AG04450 (cell line): ENCODE results near the gene IGF2R. TPM values are rescaled to one million over a fixed set of nuclear protein-coding genes. Genes with fewer than 3 reads are reported as not detected.
"Not testable (repeated sequence)": the region's sequence is repeated elsewhere in the genome, so short reads cannot be mapped to it uniquely, and the experiment has no call there.

Experiments used
- CTCF ChIA-PET: fragments of 300-600, 350-600 bp; formaldehyde crosslinking; extraction: SDS; loops from one replicate; lab custom pipeline; 2022; ENCODE audit warnings: antibody characterized with exemption, inconsistent platforms; lab: Charles Lee
- POLR2A ChIA-PET: fragments of 350-600 bp; formaldehyde crosslinking; extraction: SDS; loops from one replicate; lab custom pipeline; 2021; ENCODE audit warnings: antibody characterized with exemption, inconsistent platforms; lab: Yijun Ruan, JAX
- DNase-seq: peaks from one replicate; pipeline ENCODE4 v3.0.0-alpha.2; 2011; ENCODE audit warnings: low read depth, low spot score
- H3K27ac ChIP-seq: one replicate; pipeline ENCODE4 v1.5.1; 2012; ENCODE audit warnings: low read depth, low read length, control low read depth
- H3K27me3 ChIP-seq: one replicate; pipeline ENCODE4 v1.6.0; 2012; ENCODE audit warnings: low read length; ENCODE audit not compliant: control insufficient read depth, insufficient read depth
- H3K4me3 ChIP-seq: 2 replicates; pipeline ENCODE4 v1.5.1; 2011; ENCODE audit warnings: mild to moderate bottlenecking, low read depth, low read length, control low read depth
- H3K9me3 ChIP-seq: 2 replicates; pipeline ENCODE4 v1.5.1; 2012; ENCODE audit warnings: low read length; ENCODE audit not compliant: control insufficient read depth, insufficient read depth
- CTCF ChIP-seq: IDR thresholded peaks from 2 replicates; pipeline ENCODE4 v1.5.1; 2011; ENCODE audit warnings: low read depth, low read length, control low read depth, inconsistent platforms
- polyA plus RNA-seq: library from polyadenylated mRNA; depleted of rRNA; stranded (reverse); fragments of >200 nt; gene quantifications from 2 replicates; pipeline ENCODE4 v1.2.3, GENCODE V29; 2011

The IGF2R gene
- polyA plus RNA-seq, 1 experiment: 40.9 TPM

GRCh38 chr6:159964046-159964445, 4.8 kb upstream of the IGF2R start:
- DNase-seq: no peak
- H3K4me3 ChIP-seq: no peak overlapping the region
- peaks cover 4% of the 10 kb centered on the region for H3K27me3 ChIP-seq
- ChIA-PET POLR2A (no interaction called here), CTCF (no interaction called here)
- no peaks in the 10 kb centered on the region for H3K9me3 ChIP-seq
- TF ChIP-seq CTCF: no peak
- H3K27ac ChIP-seq: no peak overlapping the region

- no peak for DNase-seq
- H3K9me3 ChIP-seq: no peaks in the 10 kb centered on the region
- ChIA-PET CTCF (interaction anchor here (1.8 kb wide), 1 partner anchor 16 kb away, joined by 4 read pairs; no protein-coding TSS in a partner anchor), POLR2A (no interaction called here)
- no peak overlapping the region for H3K4me3 ChIP-seq
- TF ChIP-seq CTCF: no peak
- H3K27me3 ChIP-seq: peaks cover 4% of the 10 kb centered on the region
- no peak overlapping the region for H3K27ac ChIP-seq
Measured at GRCh38 chr6:159966339-159966738, 2.5 kb upstream of the IGF2R start.

- CTCF ChIA-PET: interaction anchor here (1.8 kb wide), 1 partner anchor 16 kb away, joined by 4 read pairs; no protein-coding TSS in a partner anchor
- peaks cover 4% of the 10 kb centered on the region for H3K27me3 ChIP-seq
- no peak overlapping the region for H3K4me3 ChIP-seq
- DNase-seq: no peak
- no peak overlapping the region for H3K27ac ChIP-seq
- no peaks in the 10 kb centered on the region for H3K9me3 ChIP-seq
- POLR2A ChIA-PET: no interaction called here
- no peak for TF ChIP-seq CTCF
Measured at GRCh38 chr6:159966981-159967380, 1.9 kb upstream of the IGF2R start.

GRCh38 chr6:159967621-159968020, 1.3 kb upstream of the IGF2R start:
- not testable (repeated sequence) for H3K27ac ChIP-seq, H3K27me3 ChIP-seq, DNase-seq, H3K9me3 ChIP-seq, H3K4me3 ChIP-seq
- CTCF ChIA-PET: interaction anchor here (0.6 to 1.8 kb wide), 4 partner anchors 14 to 190 kb away, joined by 3 to 5 read pairs (median 4); no protein-coding TSS in a partner anchor
- POLR2A ChIA-PET: interaction anchor here (0.8 kb wide), 1 partner anchor 14 kb away, joined by 3 read pairs; no protein-coding TSS in a partner anchor

- Histone ChIP-seq H3K27ac (peak overlapping the region; percentile 81), H3K9me3 (no peaks in the 10 kb centered on the region), H3K27me3 (peaks cover 4% of the 10 kb centered on the region), H3K4me3 (peak overlapping the region; percentile 74)
- POLR2A ChIA-PET: interaction anchor here (0.7 to 1.5 kb wide), 4 partner anchors 13 to 1164 kb away, joined by 3 to 4 read pairs (median 3); no protein-coding TSS in a partner anchor
- DNase-seq: no peak
- TF ChIP-seq CTCF: no peak
- CTCF ChIA-PET: interaction anchor here (1.1 kb wide), 1 partner anchor 13 kb away, joined by 4 read pairs; no protein-coding TSS in a partner anchor
Measured at GRCh38 chr6:159969204-159969912, 476 bp downstream of the IGF2R start.
